Measurements from ENCODE around the gene ZNF124.

DNA sequence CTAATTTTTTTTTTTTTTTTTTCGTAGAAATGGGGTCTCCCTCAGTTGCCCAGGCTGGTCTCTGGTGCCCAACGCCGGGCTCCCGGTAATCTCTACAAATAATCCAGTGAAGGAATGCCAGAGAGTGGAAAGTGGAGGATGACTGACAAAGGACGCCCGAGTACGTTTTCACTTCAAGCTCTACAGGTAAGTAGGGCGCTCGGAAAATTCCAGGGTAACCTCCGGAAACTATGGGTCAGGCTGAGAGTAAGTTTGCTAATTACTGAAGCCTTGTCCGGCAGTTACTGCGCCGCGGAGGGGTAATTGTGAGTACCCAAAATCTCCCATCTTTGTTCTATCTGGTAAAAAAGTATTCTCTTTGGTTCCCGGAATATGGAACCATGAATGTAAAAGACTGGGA is 65.9 kb downstream of the ZNF124 start:
- no peak for TF ChIP-seq TAF1 (IDR thresholded peaks at IDR 0.05; ENCODE audit: borderline replicate concordance, insufficient read depth, low read length)
- TF ChIP-seq, protein P1, sequence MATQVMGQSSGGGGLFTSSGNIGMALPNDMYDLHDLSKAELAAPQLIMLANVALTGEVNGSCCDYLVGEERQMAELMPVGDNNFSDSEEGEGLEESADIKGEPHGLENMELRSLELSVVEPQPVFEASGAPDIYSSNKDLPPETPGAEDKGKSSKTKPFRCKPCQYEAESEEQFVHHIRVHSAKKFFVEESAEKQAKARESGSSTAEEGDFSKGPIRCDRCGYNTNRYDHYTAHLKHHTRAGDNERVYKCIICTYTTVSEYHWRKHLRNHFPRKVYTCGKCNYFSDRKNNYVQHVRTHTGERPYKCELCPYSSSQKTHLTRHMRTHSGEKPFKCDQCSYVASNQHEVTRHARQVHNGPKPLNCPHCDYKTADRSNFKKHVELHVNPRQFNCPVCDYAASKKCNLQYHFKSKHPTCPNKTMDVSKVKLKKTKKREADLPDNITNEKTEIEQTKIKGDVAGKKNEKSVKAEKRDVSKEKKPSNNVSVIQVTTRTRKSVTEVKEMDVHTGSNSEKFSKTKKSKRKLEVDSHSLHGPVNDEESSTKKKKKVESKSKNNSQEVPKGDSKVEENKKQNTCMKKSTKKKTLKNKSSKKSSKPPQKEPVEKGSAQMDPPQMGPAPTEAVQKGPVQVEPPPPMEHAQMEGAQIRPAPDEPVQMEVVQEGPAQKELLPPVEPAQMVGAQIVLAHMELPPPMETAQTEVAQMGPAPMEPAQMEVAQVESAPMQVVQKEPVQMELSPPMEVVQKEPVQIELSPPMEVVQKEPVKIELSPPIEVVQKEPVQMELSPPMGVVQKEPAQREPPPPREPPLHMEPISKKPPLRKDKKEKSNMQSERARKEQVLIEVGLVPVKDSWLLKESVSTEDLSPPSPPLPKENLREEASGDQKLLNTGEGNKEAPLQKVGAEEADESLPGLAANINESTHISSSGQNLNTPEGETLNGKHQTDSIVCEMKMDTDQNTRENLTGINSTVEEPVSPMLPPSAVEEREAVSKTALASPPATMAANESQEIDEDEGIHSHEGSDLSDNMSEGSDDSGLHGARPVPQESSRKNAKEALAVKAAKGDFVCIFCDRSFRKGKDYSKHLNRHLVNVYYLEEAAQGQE (IDR thresholded peaks at IDR 0.05; ENCODE audit: insufficient read depth in 1 of 2, low read depth in 2 of 2, low read length in 2 of 2): no peak
- no peak for TF ChIP-seq POLR2AphosphoS5 (IDR thresholded peaks at IDR 0.05; ENCODE audit: low read depth, low read length)

Data from PFSK-1 (cell line).